ENCODE measurements around the gene CD70.
"Not testable (repeated sequence)": the region's sequence is repeated elsewhere in the genome, so short reads cannot be mapped to it uniquely, and the experiment has no call there.

The CD70 gene

GRCh38 chr19:6586726-6587092, 4.2 kb downstream of the CD70 start:
- H3K4me1 Mint-ChIP-seq = peaks cover 53% of the 10 kb centered on the region
- ATAC-seq (no peak), DNase-seq (no peak)
- H3K4me3 Mint-ChIP-seq = peak overlapping the region; percentile 85 to 96
- peaks cover 53% of the 10 kb centered on the region for H3K27me3 Mint-ChIP-seq
- no peak overlapping the region for H3K27ac Mint-ChIP-seq
- no peaks in the 10 kb centered on the region for H3K9me3 Mint-ChIP-seq

GRCh38 chr19:6586056-6586455, 4.9 kb downstream of the CD70 start:
- H3K4me3 Mint-ChIP-seq = no peak overlapping the region

GRCh38 chr19:6582515-6583484, 8.2 kb downstream of the CD70 start:
- not testable (repeated sequence) for H3K27ac Mint-ChIP-seq, H3K9me3 Mint-ChIP-seq, ATAC-seq, DNase-seq, H3K4me3 Mint-ChIP-seq
- Mint-ChIP-seq H3K4me1 (peaks cover 16% of the 10 kb centered on the region), H3K27me3 (peaks cover 47% of the 10 kb centered on the region)

More at GRCh38 chr19:6586056-6586455, 4.9 kb downstream of the CD70 start:
- no peak overlapping the region for H3K27ac Mint-ChIP-seq
- ATAC-seq = no peak
- H3K9me3 Mint-ChIP-seq = no peaks in the 10 kb centered on the region
- H3K4me1 Mint-ChIP-seq = peaks cover 48% of the 10 kb centered on the region
- no peak for DNase-seq
- H3K27me3 Mint-ChIP-seq = peaks cover 60% of the 10 kb centered on the region

- H3K27ac Mint-ChIP-seq = peak overlapping the region in 1 of 2 donors; percentile 73
- ATAC-seq (no peak), DNase-seq (no peak)
- H3K4me1 Mint-ChIP-seq = no peaks in the 10 kb centered on the region
- H3K27me3 Mint-ChIP-seq = peaks cover 27% of the 10 kb centered on the region
- H3K4me3 Mint-ChIP-seq = no peak overlapping the region
- peaks cover 4 to 5% of the 10 kb centered on the region in 2 donors for H3K9me3 Mint-ChIP-seq
Observed at GRCh38 chr19:6580313-6580712, 10.6 kb downstream of the CD70 start.

- DNase-seq (no peak), ATAC-seq (no peak)
- Mint-ChIP-seq H3K4me1 (no peaks in the 10 kb centered on the region), H3K27ac (no peak overlapping the region), H3K27me3 (peaks cover 27% of the 10 kb centered on the region), H3K9me3 (peaks cover 4 to 5% of the 10 kb centered on the region in 2 donors), H3K4me3 (no peak overlapping the region)
Observed at GRCh38 chr19:6579450-6580178, 11.3 kb downstream of the CD70 start.

GRCh38 chr19:6577476-6578125, 13.3 kb downstream of the CD70 start:
- H3K9me3 Mint-ChIP-seq = peaks cover 4 to 5% of the 10 kb centered on the region in 2 donors
- DNase-seq (peak in 1 of 2 donors; percentile 50), ATAC-seq (peak; percentile 95)
- H3K4me3 Mint-ChIP-seq = no peak overlapping the region
- no peak overlapping the region for H3K27ac Mint-ChIP-seq
- peaks cover 27% of the 10 kb centered on the region for H3K27me3 Mint-ChIP-seq
- no peaks in the 10 kb centered on the region for H3K4me1 Mint-ChIP-seq

- Mint-ChIP-seq H3K4me3 (no peak overlapping the region), H3K9me3 (peaks cover 4 to 5% of the 10 kb centered on the region in 2 donors), H3K4me1 (no peaks in the 10 kb centered on the region), H3K27me3 (peaks cover 34% of the 10 kb centered on the region), H3K27ac (no peak overlapping the region)
- ATAC-seq = peak; percentile 29
- no peak for DNase-seq
Observed at GRCh38 chr19:6576869-6577475, 14.0 kb downstream of the CD70 start.

GRCh38 chr19:6573350-6573749, 17.6 kb downstream of the CD70 start:
- Mint-ChIP-seq H3K9me3 (peaks cover 5 to 7% of the 10 kb centered on the region in 2 donors), H3K27me3 (peaks cover 41% of the 10 kb centered on the region), H3K4me1 (peaks cover 3% of the 10 kb centered on the region), H3K4me3 (no peak overlapping the region), H3K27ac (no peak overlapping the region)
- no peak for DNase-seq
- no peak for ATAC-seq

- Mint-ChIP-seq H3K27ac (no peak overlapping the region), H3K4me3 (no peak overlapping the region), H3K4me1 (peaks cover 7% of the 10 kb centered on the region), H3K9me3 (peaks cover 5 to 7% of the 10 kb centered on the region in 2 donors), H3K27me3 (peaks cover 43% of the 10 kb centered on the region)
- no peak for DNase-seq
- ATAC-seq = no peak
Observed at GRCh38 chr19:6572217-6572616, 18.7 kb downstream of the CD70 start.

GRCh38 chr19:6571167-6571566, 19.8 kb downstream of the CD70 start:
- no peak overlapping the region for H3K4me3 Mint-ChIP-seq
- no peak overlapping the region for H3K27ac Mint-ChIP-seq
- no peak for ATAC-seq
- peaks cover 7% of the 10 kb centered on the region for H3K4me1 Mint-ChIP-seq
- peaks cover 5 to 7% of the 10 kb centered on the region in 2 donors for H3K9me3 Mint-ChIP-seq
- peaks cover 43% of the 10 kb centered on the region for H3K27me3 Mint-ChIP-seq
- no peak for DNase-seq

- H3K9me3 Mint-ChIP-seq = peaks cover 5 to 7% of the 10 kb centered on the region in 2 donors
- no peak for ATAC-seq
- no peak overlapping the region for H3K27ac Mint-ChIP-seq
- H3K4me3 Mint-ChIP-seq = no peak overlapping the region
- peaks cover 7% of the 10 kb centered on the region for H3K4me1 Mint-ChIP-seq
- peaks cover 43% of the 10 kb centered on the region for H3K27me3 Mint-ChIP-seq
- DNase-seq = no peak
Observed at GRCh38 chr19:6570764-6571163, 20.2 kb downstream of the CD70 start.

- ATAC-seq = no peak
- H3K27ac Mint-ChIP-seq = no peak overlapping the region
- DNase-seq = no peak
- H3K9me3 Mint-ChIP-seq = peaks cover 15 to 20% of the 10 kb centered on the region in 2 donors
- H3K27me3 Mint-ChIP-seq = peaks cover 53% of the 10 kb centered on the region
- no peak overlapping the region for H3K4me3 Mint-ChIP-seq
- H3K4me1 Mint-ChIP-seq = peaks cover 7% of the 10 kb centered on the region
Observed at GRCh38 chr19:6568816-6569215, 22.1 kb downstream of the CD70 start.

GRCh38 chr19:6568010-6568526, 22.9 kb downstream of the CD70 start:
- no peak overlapping the region for H3K4me3 Mint-ChIP-seq
- peaks cover 56% of the 10 kb centered on the region for H3K27me3 Mint-ChIP-seq
- DNase-seq (no peak), ATAC-seq (no peak)
- peaks cover 15 to 21% of the 10 kb centered on the region in 2 donors for H3K9me3 Mint-ChIP-seq
- H3K27ac Mint-ChIP-seq = no peak overlapping the region
- H3K4me1 Mint-ChIP-seq = peaks cover 7% of the 10 kb centered on the region

- Mint-ChIP-seq H3K9me3 (peaks cover 15 to 21% of the 10 kb centered on the region in 2 donors), H3K27me3 (peaks cover 47% of the 10 kb centered on the region)
- ATAC-seq, H3K4me1 Mint-ChIP-seq, H3K27ac Mint-ChIP-seq, H3K4me3 Mint-ChIP-seq, DNase-seq: not testable (repeated sequence)
Observed at GRCh38 chr19:6566727-6567126, 24.2 kb downstream of the CD70 start.

GRCh38 chr19:6564393-6564792, 26.6 kb downstream of the CD70 start:
- DNase-seq (no peak), ATAC-seq (no peak)
- no peak overlapping the region for H3K27ac Mint-ChIP-seq
- no peak overlapping the region for H3K4me3 Mint-ChIP-seq
- peaks cover 7% of the 10 kb centered on the region for H3K4me1 Mint-ChIP-seq
- peaks cover 10 to 14% of the 10 kb centered on the region in 2 donors for H3K9me3 Mint-ChIP-seq
- peaks cover 24% of the 10 kb centered on the region for H3K27me3 Mint-ChIP-seq
